Measurements from ENCODE around the gene USP4.
A peak's percentile ranks its signal among the peaks of the same experiment; 100 is the strongest.

Gene USP4

DNA sequence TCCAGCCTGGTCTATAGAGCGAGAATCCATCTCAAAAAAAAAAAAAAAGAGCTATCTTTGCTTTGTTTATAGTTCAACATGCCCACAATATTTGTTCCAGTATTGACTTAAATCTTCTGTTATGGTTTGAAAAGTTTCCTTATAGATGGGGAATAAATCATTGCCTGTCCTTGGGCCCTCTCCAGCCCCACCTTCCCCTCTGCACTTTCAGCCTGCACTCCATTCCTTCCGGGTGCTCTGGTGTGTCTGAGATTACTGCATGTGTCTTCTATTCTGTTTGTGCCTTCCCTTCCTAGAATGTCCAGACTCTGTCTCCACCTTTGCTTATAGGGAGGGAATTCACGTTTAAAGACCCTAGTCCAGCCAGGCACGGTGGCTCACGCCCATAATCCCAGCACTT is 43.5 kb upstream of the USP4 start:
- H3K9me2 ChIP-seq (replicated peaks; ENCODE audit: control insufficient read depth, low read length): no peaks in the 10 kb centered on the region
- no peak for TF ChIP-seq EZH2phosphoT487 (IDR thresholded peaks at IDR 0.05; ENCODE audit: borderline replicate concordance, low read length)
- TF ChIP-seq CTCF (IDR thresholded peaks at IDR 0.05; ENCODE audit: low read depth, low read length, poor library complexity, severe bottlenecking): no peak
- no peak overlapping the region for H3K4me3 ChIP-seq (ENCODE audit: low read length)
- peaks cover 24% of the 10 kb centered on the region; the same call in 1 of the 2 replicates for H4K20me1 ChIP-seq (ENCODE audit: control insufficient read depth, insufficient read depth, low read depth, low read length)
- peaks cover 53% of the 10 kb centered on the region for H3K4me1 ChIP-seq (ENCODE audit: control insufficient read depth, low read length)
- no peaks in the 10 kb centered on the region for H3K9me3 ChIP-seq (ENCODE audit: control insufficient read depth, insufficient read depth, low read length)
- H3K27me3 ChIP-seq (ENCODE audit: control insufficient read depth, low read length): no peaks in the 10 kb centered on the region
- H3K36me3 ChIP-seq (ENCODE audit: control insufficient read depth, low read length): peaks cover 17% of the 10 kb centered on the region
- no peak overlapping the region for H3K27ac ChIP-seq (ENCODE audit: low read depth, low read length)
- H3F3A ChIP-seq (ENCODE audit: control insufficient read depth, insufficient read depth): 0 out of 2 replicates have a peak, but pooled peaks cover 6% of the 10 kb centered on the region
- H3K79me2 ChIP-seq (ENCODE audit: control insufficient read depth, low read length): peaks cover 98% of the 10 kb centered on the region
- H3K4me2 ChIP-seq (ENCODE audit: low read length): no peak overlapping the region

- H3K27ac ChIP-seq (ENCODE audit: low read depth, low read length): 0 out of 2 replicates have a peak overlapping the region, but pooled peaks have one; percentile 9
- no peaks in the 10 kb centered on the region for H3K9me2 ChIP-seq (replicated peaks; ENCODE audit: control insufficient read depth, low read length)
- peaks cover 14% of the 10 kb centered on the region; the same call in 1 of the 2 replicates for H4K20me1 ChIP-seq (ENCODE audit: control insufficient read depth, insufficient read depth, low read depth, low read length)
- H3K4me1 ChIP-seq (ENCODE audit: control insufficient read depth, low read length): peaks cover 43% of the 10 kb centered on the region
- no peak overlapping the region for H3K4me3 ChIP-seq (ENCODE audit: low read length)
- no peaks in the 10 kb centered on the region for H3K9me3 ChIP-seq (ENCODE audit: control insufficient read depth, insufficient read depth, low read length)
- peaks cover 99% of the 10 kb centered on the region for H3K79me2 ChIP-seq (ENCODE audit: control insufficient read depth, low read length)
- 0 out of 2 replicates have a peak, but pooled peaks cover 6% of the 10 kb centered on the region for H3F3A ChIP-seq (ENCODE audit: control insufficient read depth, insufficient read depth)
- TF ChIP-seq EZH2phosphoT487 (IDR thresholded peaks at IDR 0.05; ENCODE audit: borderline replicate concordance, low read length) (no peak), CTCF (IDR thresholded peaks at IDR 0.05; ENCODE audit: low read depth, low read length, poor library complexity, severe bottlenecking) (no peak)
- no peaks in the 10 kb centered on the region for H3K27me3 ChIP-seq (ENCODE audit: control insufficient read depth, low read length)
- H3K4me2 ChIP-seq (ENCODE audit: low read length): peak overlapping the region; percentile 32
- H3K36me3 ChIP-seq (ENCODE audit: control insufficient read depth, low read length): peaks cover 37% of the 10 kb centered on the region
These were observed 38.5 kb upstream of the USP4 start for GRCh38 chr3:49378249-49378895.

GRCh38 chr3:49377483-49377882 is 37.6 kb upstream of the USP4 start:
- H3K4me1 ChIP-seq (ENCODE audit: control insufficient read depth, low read length): peaks cover 40% of the 10 kb centered on the region
- H4K20me1 ChIP-seq (ENCODE audit: control insufficient read depth, insufficient read depth, low read depth, low read length): peaks cover 10% of the 10 kb centered on the region; the same call in 1 of the 2 replicates
- peaks cover 43% of the 10 kb centered on the region for H3K36me3 ChIP-seq (ENCODE audit: control insufficient read depth, low read length)
- H3K27ac ChIP-seq (ENCODE audit: low read depth, low read length): peak overlapping the region; percentile 41
- H3K4me2 ChIP-seq (ENCODE audit: low read length): peak overlapping the region; percentile 31
- no peaks in the 10 kb centered on the region for H3K9me2 ChIP-seq (replicated peaks; ENCODE audit: control insufficient read depth, low read length)
- no peaks in the 10 kb centered on the region for H3K27me3 ChIP-seq (ENCODE audit: control insufficient read depth, low read length)
- no peaks in the 10 kb centered on the region for H3K9me3 ChIP-seq (ENCODE audit: control insufficient read depth, insufficient read depth, low read length)
- peaks cover 99% of the 10 kb centered on the region for H3K79me2 ChIP-seq (ENCODE audit: control insufficient read depth, low read length)
- TF ChIP-seq EZH2phosphoT487 (IDR thresholded peaks at IDR 0.05; ENCODE audit: borderline replicate concordance, low read length): no peak
- TF ChIP-seq CTCF (IDR thresholded peaks at IDR 0.05; ENCODE audit: low read depth, low read length, poor library complexity, severe bottlenecking): no peak
- H3K4me3 ChIP-seq (ENCODE audit: low read length): peak overlapping the region; percentile 19; the same call in 1 of the 2 replicates
- 0 out of 2 replicates have a peak, but pooled peaks cover 6% of the 10 kb centered on the region for H3F3A ChIP-seq (ENCODE audit: control insufficient read depth, insufficient read depth)
